Transverse colon (tissue), 4 donors: ENCODE results near the gene PKIG. TPM values are rescaled to one million over a fixed set of nuclear protein-coding genes. Genes with fewer than 3 reads are reported as not detected.

Experiments used
- DNase-seq: peaks from one replicate; pipeline ENCODE4 v3.0.0-alpha.2; 2019
- H3K27ac ChIP-seq, 4 donors: fragments of 200-600 bp; sonication (generic); 2 replicates each; pipeline ENCODE4 v1.5.1; 2016 to 2018; ENCODE audit warnings: inconsistent platforms in 4 of 4
- H3K27me3 ChIP-seq: fragments of 200-600 bp; sonication (generic); 2 replicates; pipeline ENCODE4 v1.5.1; 2017; ENCODE audit warnings: inconsistent platforms
- H3K36me3 ChIP-seq, 4 donors: fragments of 200-600 bp; sonication (generic); 2 replicates each; pipeline ENCODE4 v1.5.1; 2017 to 2019; ENCODE audit warnings: inconsistent platforms in 4 of 4
- H3K4me1 ChIP-seq, 4 donors: fragments of 200-600 bp; sonication (generic); 2 replicates each; pipeline ENCODE4 v1.5.1; 2017 to 2020; ENCODE audit warnings: inconsistent platforms in 4 of 4
- H3K4me3 ChIP-seq, 4 donors: fragments of 200-600 bp; sonication (generic); 1 replicate in 1 of 4; 2 replicates in 3 of 4; pipeline versions ENCODE4 v1.5.1 to v1.6.1; 2017 to 2019; ENCODE audit warnings: inconsistent platforms in 4 of 4
- H3K9me3 ChIP-seq, 2 donors: fragments of 200-600 bp; sonication (generic); 2 replicates each; pipeline ENCODE4 v1.5.1; 2017 to 2019; ENCODE audit warnings: inconsistent platforms in 2 of 2
- EP300 ChIP-seq: sonication (generic); formaldehyde crosslinking; IDR thresholded peaks from one replicate; pipeline ENCODE4 v1.6.1; 2017; ENCODE audit warnings: antibody characterized with exemption, low read depth
- POLR2A ChIP-seq: fragments of 450-650 bp; IDR thresholded peaks from one replicate; pipeline ENCODE4 v1.6.1; 2016; ENCODE audit warnings: antibody characterized with exemption, mild to moderate bottlenecking, moderate library complexity
- POLR2AphosphoS5 ChIP-seq, 3 donors: sonication (generic); formaldehyde crosslinking; IDR thresholded peaks; one replicate each; pipeline ENCODE4 v1.6.1; 2016; ENCODE audit warnings: antibody characterized with exemption in 3 of 3
- WGBS, 2 donors: methylation state at CpG; one replicate each; pipeline ENCODE4 v1.1.5; 2018; ENCODE audit warnings: low coverage in 1 of 2; 5-methylcytosine and 5-hydroxymethylcytosine counted together
- in situ Hi-C, 4 donors: fragments of 200-750 bp; cut with MboI; loops; one replicate each; pipeline versions ENCODE4 v1.15.0 to v1.15.1; 2017; ENCODE audit warnings: low sequenced_read_pairs in 3 of 4, low pct_ligation_motif_present in 1 of 4, low pct_unique_long_range_greater_than_20kb in 1 of 4
- intact Hi-C: fragments of 100-400 bp; cut with DNase I; formaldehyde crosslinking; loops from one replicate; pipeline ENCODE4 v1.15.1; 2023; ENCODE audit warnings: low total_unique reads
- total RNA-seq, 4 donors: library from RNA; depleted of rRNA; stranded (reverse); fragments of >200 nt; gene quantifications; one replicate each; pipeline ENCODE4 v1.1.0, GENCODE V29; 2016
- TF ChIP-seq, protein P1 (sequence below), 5 experiments: fragments of 200-600 bp in 3 of 5; fragments of 450-650 bp in 2 of 5; sonication (generic) in 3 of 5; IDR thresholded peaks; 1 replicate in 2 of 5; 2 replicates in 3 of 5; pipeline ENCODE4 v1.5.1; 2016 to 2017; ENCODE audit warnings: antibody characterized with exemption in 5 of 5, inconsistent platforms in 3 of 5, mild to moderate bottlenecking in 2 of 5, moderate library complexity in 1 of 5

The PKIG gene
- total RNA-seq, 4 donors from 2014 or later = 40.8 to 106 (median 80.4) TPM

DNA sequence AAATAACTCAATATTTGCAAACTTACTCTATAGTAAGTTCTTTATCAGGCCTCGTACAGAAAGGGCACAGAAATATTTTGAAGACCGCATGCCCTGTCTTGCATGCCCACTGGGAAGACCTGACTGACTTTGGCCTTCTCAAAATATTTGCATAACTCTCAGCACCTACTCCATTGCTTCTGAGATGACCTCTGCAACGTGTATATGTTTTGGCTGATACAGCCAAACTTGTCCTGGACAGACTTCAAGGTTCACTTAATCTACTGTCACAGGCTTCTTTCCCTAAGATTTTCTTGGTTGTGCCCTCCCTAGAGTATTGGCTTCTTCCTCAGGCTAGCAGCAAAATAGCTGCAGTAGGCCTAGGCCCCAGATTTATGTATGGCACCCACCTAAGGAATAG is 39.0 kb upstream of the PKIG start:
- Histone ChIP-seq H3K4me1 (peaks cover 0 to 45% (median 18%) of the 10 kb centered on the region in 4 donors), H3K9me3 (no peaks in the 10 kb centered on the region), H3K27me3 (no peaks in the 10 kb centered on the region), H3K36me3 (no peaks in the 10 kb centered on the region), H3K27ac (peak overlapping the region; percentile 26 to 67 (median 49)), H3K4me3 (no peak overlapping the region)
- no peak for DNase-seq
- intact Hi-C loops = no loop called here
- in situ Hi-C loops = no loop called here
- TF ChIP-seq EP300 (no peak), POLR2AphosphoS5 (IDR thresholded peaks at IDR 0.05) (no peak), POLR2A (no peak)
- TF ChIP-seq, protein P1, sequence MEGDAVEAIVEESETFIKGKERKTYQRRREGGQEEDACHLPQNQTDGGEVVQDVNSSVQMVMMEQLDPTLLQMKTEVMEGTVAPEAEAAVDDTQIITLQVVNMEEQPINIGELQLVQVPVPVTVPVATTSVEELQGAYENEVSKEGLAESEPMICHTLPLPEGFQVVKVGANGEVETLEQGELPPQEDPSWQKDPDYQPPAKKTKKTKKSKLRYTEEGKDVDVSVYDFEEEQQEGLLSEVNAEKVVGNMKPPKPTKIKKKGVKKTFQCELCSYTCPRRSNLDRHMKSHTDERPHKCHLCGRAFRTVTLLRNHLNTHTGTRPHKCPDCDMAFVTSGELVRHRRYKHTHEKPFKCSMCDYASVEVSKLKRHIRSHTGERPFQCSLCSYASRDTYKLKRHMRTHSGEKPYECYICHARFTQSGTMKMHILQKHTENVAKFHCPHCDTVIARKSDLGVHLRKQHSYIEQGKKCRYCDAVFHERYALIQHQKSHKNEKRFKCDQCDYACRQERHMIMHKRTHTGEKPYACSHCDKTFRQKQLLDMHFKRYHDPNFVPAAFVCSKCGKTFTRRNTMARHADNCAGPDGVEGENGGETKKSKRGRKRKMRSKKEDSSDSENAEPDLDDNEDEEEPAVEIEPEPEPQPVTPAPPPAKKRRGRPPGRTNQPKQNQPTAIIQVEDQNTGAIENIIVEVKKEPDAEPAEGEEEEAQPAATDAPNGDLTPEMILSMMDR (IDR thresholded peaks at IDR 0.05) = no peak
- WGBS, 2 donors = 44 to 60% methylated on average over 3 of the region's 3 CpGs

DNA sequence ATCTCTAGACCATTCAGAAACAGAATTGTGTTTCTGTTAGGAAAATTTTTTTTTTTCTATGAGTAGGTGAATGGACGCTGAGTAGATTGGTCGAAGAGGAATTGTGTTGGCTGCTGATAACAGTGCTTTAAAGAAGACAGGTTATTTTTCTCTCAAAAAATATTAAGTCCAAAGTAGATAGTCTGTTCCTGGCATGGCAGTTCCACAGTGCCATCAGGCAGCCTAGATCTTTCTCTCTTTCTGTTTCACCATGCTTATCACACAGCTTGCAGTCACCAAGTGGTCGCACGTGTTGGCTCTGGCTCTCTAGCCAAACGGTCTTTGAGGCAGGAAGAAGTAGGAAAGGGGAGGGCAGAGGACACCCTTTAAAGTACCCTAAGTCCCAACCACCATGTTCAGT is 38.1 kb upstream of the PKIG start:
- no peaks in the 10 kb centered on the region for H3K9me3 ChIP-seq
- TF ChIP-seq EP300 = no peak
- TF ChIP-seq, protein P1 (IDR thresholded peaks at IDR 0.05) = no peak
- TF ChIP-seq POLR2A = no peak
- no peak for TF ChIP-seq POLR2AphosphoS5 (IDR thresholded peaks at IDR 0.05)
- peak overlapping the region in 3 of 4 donors; percentile 8 to 67 (median 62) for H3K27ac ChIP-seq
- no peaks in the 10 kb centered on the region for H3K36me3 ChIP-seq
- H3K4me3 ChIP-seq = no peak overlapping the region
- intact Hi-C loops = no loop called here
- peaks cover 0 to 47% (median 22%) of the 10 kb centered on the region in 4 donors for H3K4me1 ChIP-seq
- DNase-seq = no peak
- in situ Hi-C loops = no loop called here
- WGBS, 2 donors = 68 to 100% methylated on average over 2 to 5 of the region's 5 CpGs
- no peaks in the 10 kb centered on the region for H3K27me3 ChIP-seq

DNA sequence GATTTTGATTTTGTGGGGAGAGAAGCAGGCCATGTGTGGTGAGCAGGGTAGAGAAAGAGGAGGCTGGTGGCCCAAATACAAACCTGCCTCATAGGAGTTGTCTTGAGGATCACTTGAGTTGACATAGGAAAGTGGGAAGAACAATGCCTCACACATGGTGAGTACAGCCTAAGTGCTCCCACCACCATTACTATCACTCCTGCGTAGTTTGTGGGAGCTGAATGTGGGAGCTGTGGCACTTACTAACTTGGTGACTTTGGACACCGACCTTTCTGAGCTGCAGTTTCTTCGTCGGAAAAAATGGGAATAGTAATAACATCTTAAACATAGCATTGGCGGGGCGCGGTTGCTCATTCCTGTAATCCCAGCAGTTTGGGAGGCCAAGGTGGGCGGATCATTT is 35.0 kb upstream of the PKIG start:
- Histone ChIP-seq H3K4me3 (no peak overlapping the region), H3K27ac (peak overlapping the region; percentile 1 to 65 (median 40)), H3K27me3 (no peaks in the 10 kb centered on the region), H3K4me1 (peaks cover 5 to 44% (median 16%) of the 10 kb centered on the region in 4 donors), H3K9me3 (no peaks in the 10 kb centered on the region), H3K36me3 (no peaks in the 10 kb centered on the region)
- TF ChIP-seq, protein P1 (IDR thresholded peaks at IDR 0.05) = no peak
- no peak for TF ChIP-seq POLR2A
- no peak for TF ChIP-seq POLR2AphosphoS5 (IDR thresholded peaks at IDR 0.05)
- TF ChIP-seq EP300 = no peak
- no peak for DNase-seq
- in situ Hi-C loops (no loop called here), intact Hi-C loops (no loop called here)
- 99% methylated on average over 8 of the region's 8 CpGs; no CpG with 5 or more reads in 1 of the 2 donors for WGBS, 2 donors

GRCh38 chr20:44549123-44549522 is 33.3 kb upstream of the PKIG start:
- TF ChIP-seq POLR2A (no peak), POLR2AphosphoS5 (IDR thresholded peaks at IDR 0.05) (no peak), EP300 (no peak)
- TF ChIP-seq, protein P1 (IDR thresholded peaks at IDR 0.05) = no peak
- Histone ChIP-seq H3K27ac (peak overlapping the region; percentile 53 to 72 (median 62)), H3K27me3 (no peaks in the 10 kb centered on the region), H3K4me1 (peaks cover 5 to 39% (median 16%) of the 10 kb centered on the region in 4 donors), H3K9me3 (no peaks in the 10 kb centered on the region), H3K4me3 (no peak overlapping the region), H3K36me3 (no peaks in the 10 kb centered on the region)
- no peak for DNase-seq
- WGBS, 2 donors = 51 to 52% methylated on average over 4 of the region's 4 CpGs
- in situ Hi-C loops (no loop called here), intact Hi-C loops (no loop called here)
